Measurements from ENCODE around the gene SSBP3.

SSBP3 gene

DNA sequence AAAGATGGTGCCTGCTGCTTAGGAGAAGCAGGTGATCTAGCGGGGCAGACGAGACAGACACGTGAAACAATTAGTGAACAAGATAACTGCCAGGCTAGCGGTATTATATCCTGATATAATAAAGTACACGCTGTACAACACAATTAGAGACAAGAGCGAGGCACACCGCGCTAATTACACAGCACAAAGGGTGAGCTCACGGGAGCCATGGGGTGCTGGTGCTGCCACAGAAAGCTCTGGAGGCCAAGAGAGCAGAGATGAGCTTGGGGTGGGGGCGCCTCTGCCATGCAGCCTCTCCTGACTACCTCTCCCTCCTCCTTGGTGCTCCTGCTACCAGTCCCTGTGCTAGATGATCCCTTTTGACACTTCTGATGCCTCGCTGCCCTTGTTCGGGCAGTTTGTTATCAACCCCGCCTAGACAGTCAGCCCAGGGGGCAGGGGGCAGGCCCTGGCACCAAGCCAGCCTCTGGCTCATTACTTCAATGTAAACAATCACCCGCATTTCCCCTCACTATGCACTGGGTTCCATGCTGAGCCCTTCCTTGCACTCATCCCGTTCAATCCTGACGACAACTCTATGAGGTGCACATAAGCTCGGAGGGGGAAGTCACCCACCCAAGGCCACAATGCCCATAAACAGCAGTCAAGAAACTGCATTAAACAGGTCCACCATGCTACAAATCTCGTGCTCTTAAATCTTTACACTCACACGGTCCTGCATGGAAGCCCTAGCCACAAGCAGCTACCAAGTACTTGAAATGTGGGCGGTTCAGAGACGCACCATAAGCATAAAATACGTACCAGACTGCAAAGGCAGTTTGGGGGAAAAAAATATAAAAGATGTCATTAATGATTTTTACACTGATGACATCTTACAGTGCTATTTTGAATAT is 103.0 kb downstream of the SSBP3 start:
- no peak for DNase-seq (ENCODE audit: low read depth)

- DNase-seq (ENCODE audit: low read depth) = no peak
Measured at GRCh38 chr1:54302549-54302948, 103.6 kb downstream of the SSBP3 start.

DNA sequence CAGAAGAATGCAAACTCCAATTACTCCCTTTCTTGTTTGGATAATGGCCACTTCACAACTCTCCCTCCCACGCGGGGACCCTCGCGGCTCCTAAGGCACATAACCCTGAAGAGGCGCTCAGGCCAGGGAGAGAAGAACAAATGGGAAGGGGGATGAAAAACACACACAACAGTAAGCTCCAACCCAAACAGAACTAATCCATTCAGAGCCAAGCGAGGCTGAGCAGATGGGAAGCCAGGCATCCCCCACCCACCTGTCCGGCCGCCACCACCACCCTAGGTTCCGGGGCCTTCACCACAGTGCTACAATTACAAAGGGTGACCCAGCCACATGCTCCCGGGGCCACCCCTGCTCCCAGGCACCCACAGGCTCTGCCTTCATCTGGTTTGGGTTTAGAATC is 104.7 kb downstream of the SSBP3 start:
- DNase-seq (ENCODE audit: low read depth) = no peak

- no peak for DNase-seq (ENCODE audit: low read depth)
Measured at GRCh38 chr1:54300401-54300800, 105.8 kb downstream of the SSBP3 start.

DNA sequence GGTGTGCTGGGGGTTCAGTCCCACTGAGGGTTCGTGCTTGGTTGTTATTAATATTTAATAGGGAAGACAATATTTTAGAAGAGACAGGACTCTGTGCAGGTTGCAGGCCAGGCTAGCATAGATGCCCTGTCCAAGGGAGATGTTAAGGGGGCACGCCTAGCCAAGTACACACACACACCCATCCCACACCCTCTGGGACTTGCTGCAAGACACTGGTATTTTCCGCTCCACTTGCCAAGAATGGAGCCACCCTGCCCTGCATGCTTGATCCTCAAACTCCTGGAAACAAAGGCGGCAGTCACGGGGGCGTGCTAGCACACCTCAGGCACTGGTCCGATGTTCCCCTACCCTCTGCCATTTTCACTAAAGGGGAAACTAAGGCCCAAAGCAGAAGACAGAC is 107.2 kb downstream of the SSBP3 start:
- no peak for DNase-seq (ENCODE audit: low read depth)

GRCh38 chr1:54298284-54299033 is 107.7 kb downstream of the SSBP3 start:
- no peak for DNase-seq (ENCODE audit: low read depth)

DNA sequence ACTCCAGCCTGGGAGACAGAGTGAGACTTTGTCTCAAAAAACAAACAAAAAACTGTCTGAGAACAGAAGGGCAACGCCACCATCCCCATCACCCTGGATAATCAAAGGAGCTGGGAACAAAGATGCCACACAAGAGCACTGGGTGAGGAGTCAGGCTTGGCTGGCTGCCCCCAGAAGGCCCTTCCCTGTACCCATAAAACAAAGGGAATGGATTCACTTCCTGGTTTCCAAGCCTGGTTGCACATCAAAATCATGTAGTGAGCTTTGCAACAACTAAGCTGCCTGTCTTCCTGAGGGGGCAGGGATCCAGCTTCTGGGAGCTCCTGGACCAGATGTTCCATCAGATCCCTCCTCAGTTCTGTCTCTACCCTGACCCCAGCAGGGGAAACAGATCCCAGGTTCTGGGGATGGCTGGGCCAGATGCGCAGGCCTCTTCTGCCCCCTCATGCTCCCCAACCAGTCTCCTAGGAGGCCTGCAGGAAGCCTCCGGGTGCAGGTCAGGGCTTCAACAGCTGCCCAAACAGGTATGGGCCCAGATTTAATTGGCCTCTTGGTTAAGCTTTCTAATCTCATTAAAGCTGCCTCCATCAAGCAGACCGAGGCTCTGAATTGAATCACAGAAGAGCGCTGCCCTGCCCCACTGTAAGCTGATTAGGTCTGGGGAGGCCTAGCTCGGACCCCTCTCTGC is 108.5 kb downstream of the SSBP3 start:
- DNase-seq (ENCODE audit: low read depth) = no peak

DNA sequence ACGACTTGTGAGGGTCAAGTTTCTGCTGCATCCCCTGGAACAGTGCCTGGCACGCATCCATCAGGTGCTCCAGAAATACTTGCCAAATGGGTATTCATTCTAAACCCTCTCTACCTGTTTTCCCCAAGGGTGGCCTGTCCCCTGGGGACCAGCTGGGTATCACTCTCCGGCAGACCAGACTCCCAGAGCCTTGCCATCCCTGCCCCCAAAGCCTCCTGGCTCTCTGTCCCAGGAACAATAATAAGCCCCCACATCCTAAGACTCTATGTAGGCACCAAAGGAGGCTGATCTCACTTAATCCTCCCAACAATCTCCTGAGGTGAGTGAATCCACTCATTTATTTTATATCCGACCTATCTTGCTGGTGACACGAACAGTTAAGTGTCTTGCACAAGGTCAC is 109.5 kb downstream of the SSBP3 start:
- DNase-seq (ENCODE audit: low read depth) = no peak

DNA sequence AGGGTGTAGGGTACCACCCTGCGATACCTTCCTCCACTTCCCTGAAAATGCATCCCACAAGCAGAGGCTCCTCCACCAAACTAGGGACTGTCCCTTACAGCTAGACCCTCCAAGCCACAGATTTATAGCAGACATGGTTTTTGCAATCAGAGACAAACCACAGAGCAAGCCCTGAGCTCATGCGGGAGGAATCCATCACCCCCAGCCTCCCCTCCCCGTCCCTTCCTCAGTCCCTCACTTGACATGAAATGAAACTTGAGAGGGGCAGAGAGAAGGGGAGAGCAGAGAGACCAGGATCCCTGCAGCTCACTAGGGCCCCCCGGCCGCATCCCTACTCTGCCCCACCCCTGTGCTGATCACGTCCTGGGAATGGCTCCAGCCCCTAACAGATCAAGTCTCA is 111.3 kb downstream of the SSBP3 start:
- DNase-seq (ENCODE audit: low read depth) = no peak

DNA sequence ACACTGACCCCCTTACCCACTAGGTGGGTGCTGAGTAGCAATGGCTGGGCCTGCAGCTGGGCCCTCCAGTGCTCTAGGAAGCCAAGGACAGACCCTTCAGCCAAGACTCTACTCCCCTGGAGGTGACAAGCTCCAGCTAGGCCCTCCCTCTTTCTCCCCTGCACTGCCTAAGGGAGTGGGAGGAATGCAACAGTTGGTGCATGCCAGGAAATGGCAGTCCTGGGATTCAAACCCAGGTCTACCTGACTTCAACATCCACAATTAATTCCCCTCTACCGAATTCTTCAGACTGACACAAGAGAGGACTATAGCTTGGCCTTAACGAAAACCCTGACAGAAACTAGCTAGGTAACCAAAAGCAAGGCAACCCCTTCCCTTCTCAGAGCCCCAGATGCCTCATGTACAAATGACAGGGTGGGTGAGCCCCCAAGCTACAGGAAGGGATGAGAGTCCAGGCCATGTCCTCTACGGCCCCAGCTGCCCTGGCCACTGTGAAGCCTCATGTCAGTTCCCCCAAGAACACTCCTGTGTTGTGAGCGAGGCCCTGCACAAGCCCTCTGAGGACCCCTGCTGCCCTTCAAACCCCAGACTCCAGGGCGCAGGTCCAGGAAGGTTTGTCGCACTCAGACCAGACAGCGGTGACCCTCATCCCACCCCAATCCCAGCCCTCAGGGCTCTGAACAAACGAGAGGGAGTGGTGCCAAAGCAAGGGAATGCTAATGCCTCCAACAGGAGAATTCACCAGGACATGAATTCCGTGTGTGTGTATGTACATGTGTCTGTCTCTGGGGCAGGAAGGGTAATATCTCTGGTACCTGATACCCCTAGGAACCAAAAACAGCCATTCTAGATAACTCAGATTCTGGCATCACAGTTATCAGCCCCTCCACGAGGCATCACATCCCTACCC is 113.9 kb downstream of the SSBP3 start:
- no peak for DNase-seq (ENCODE audit: low read depth)

GRCh38 chr1:54291276-54292001 is 114.8 kb downstream of the SSBP3 start:
- no peak for DNase-seq (ENCODE audit: low read depth)

GRCh38 chr1:54290506-54291184 is 115.5 kb downstream of the SSBP3 start:
- no peak for DNase-seq (ENCODE audit: low read depth)

DNA sequence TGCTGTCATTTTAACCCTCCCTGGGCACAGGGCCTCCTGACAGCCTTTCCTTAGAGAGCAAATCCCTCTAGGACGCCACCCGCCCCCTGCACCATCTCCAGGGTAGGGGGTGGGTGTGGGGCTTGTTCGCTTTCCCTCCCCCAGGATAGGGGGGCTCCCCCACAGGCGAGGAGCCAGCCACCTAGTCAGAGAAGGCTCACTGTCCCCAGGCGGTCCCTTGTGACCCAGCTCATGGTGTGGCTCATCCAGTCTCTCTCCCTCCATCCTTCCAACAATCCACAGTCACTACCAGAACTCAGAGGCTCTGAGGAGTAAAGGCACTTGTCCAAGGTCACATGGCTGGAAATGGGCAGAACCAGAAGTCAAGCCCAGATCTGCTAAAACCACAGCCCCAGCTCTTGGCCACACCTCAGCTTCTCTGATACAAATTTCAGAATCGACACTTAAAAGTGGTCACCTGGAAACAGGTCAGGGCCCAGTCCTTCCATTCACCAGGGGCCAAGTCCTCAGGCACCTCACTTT is 116.4 kb downstream of the SSBP3 start:
- DNase-seq (ENCODE audit: low read depth) = no peak

DNA sequence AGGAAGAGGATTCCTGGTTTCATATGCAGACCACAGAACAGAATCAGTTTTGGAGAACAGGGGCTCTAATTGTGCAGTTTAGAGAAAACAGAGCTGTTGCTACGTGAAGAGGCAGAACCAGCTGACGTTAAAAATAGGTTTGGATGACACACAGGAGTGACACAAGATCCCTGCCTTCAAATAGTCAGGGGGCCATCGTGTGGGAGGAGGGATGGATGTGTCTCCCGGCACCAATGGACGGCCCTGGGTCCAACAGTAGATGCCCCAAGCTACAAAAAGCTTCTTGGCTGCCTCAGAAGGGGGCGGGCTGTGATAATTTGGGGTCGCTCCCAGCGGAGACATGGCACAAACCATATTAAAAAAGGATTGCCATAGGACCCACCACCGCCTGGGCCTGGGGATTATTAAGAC is 118.4 kb downstream of the SSBP3 start:
- DNase-seq (ENCODE audit: low read depth) = no peak

DNA sequence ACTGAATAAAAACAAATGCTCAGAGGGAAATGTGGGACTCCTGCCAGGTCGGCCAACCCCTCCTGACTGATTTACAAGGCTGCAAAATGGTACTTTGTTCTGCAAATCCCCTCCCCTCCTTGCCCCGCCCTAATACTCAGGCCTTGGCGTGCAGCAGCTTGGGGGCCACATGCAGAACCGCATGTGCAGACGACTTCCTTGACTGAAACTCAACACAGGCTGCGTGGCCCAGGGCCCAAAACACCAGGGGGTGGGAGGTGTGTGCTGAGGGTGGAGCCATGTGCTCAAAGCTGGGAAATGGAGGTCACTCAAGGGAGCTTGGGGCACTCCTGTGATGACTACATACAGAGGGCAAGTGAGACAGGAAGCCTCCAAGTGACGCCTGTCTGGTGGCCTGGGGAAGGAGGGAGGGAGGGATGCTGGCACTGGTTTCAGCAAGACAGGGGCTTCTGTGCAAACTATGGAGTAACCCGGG is 119.0 kb downstream of the SSBP3 start:
- no peak for DNase-seq (ENCODE audit: low read depth)

DNA sequence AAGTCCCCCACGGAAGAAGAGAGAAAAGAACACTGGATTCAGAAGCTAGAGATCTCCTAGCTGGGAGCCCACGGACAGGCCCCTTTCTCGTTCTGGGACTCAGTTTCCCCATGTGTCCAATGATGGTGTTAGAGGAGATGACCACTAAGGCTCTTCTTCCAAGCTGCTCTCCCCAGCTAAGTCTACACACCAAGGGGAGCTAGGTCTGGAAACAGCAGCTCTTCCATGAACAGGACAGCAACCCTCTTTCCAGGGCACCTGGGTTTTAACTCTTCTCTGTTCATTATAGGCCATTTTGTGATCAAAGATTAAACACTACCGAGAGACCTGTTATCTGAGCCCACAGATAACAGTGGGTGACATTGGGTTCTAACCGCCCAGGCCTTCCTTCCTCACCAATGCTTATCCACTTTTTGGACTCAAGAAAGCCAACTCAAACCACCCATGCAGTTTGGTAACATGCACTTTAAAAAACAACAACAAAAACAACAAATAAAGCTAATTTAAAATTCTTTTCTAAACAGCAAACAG is 120.3 kb downstream of the SSBP3 start:
- DNase-seq (ENCODE audit: low read depth) = no peak

- no peak for DNase-seq (ENCODE audit: low read depth)
Measured at GRCh38 chr1:54284781-54285529, 121.2 kb downstream of the SSBP3 start.

DNA sequence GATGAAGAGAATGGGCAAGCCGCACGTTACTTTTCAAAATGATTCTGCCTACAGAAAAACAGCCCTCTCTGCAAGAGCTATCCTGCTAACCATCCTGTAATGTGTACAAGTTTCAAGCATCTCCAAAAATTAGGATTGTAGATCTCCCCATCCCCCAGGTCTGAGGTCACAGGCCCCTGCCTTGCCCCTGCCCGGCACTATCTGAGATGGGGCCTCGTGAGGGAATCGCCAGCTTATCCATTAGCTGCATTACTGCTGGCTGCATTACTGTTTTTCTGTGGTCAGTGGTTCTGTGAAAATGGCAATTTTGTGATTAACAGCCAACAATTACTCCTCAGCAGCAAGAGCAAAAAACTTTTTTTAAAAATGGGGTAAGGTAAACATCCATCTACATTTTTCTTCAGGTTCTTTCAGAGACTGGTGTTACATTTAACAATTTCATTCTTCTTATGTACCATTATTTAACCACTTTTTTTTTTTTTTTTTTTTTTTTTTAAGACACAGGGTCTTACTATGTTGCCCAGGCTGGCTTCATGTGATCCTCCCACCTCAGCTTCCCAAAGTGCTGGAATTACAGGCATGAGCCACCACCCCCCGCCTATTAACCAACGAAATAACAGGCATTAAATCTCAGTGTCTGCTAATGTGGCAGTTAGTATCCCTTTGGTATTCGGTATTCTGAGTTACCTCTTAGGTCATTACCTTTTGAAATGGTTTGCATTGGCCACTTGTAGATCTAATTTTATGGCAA is 122.4 kb downstream of the SSBP3 start:
- no peak for DNase-seq (ENCODE audit: low read depth)
